HEK293 (cell line): ENCODE data around the gene TTLL4.

Source experiments
- GFI1B ChIP-seq: fragments of 450-650 bp; formaldehyde crosslinking; IDR thresholded peaks from 2 replicates; pipeline ENCODE4 v1.5.1; 2016; ENCODE audit warnings: missing biosample characterization, missing genetic modification characterization
- HOXC10 ChIP-seq: sonication (generic); formaldehyde crosslinking; IDR thresholded peaks from 2 replicates; pipeline ENCODE4 v1.8.1; 2023; ENCODE audit warnings: mild to moderate bottlenecking, missing genetic modification reagents
- KLF8 ChIP-seq: fragments of 450-650 bp; formaldehyde crosslinking; IDR thresholded peaks from 2 replicates; pipeline ENCODE4 v1.5.1; 2016; ENCODE audit warnings: missing biosample characterization, missing genetic modification characterization
- OVOL3 ChIP-seq: fragments of 450-650 bp; formaldehyde crosslinking; IDR thresholded peaks from 2 replicates; pipeline ENCODE4 v1.5.1; 2016; ENCODE audit warnings: missing biosample characterization, missing genetic modification characterization
- WT1 ChIP-seq: fragments of 450-650 bp; formaldehyde crosslinking; IDR thresholded peaks from 2 replicates; pipeline ENCODE4 v1.5.1; 2016; ENCODE audit warnings: missing biosample characterization, missing genetic modification characterization
- ZBTB44 ChIP-seq: fragments of 450-650 bp; IDR thresholded peaks from 2 replicates; pipeline ENCODE4 v1.5.1; 2018; ENCODE audit warnings: missing biosample characterization, mild to moderate bottlenecking, missing genetic modification characterization
- ZNF18 ChIP-seq: fragments of 450-650 bp; formaldehyde crosslinking; IDR thresholded peaks from 2 replicates; pipeline ENCODE4 v1.5.1; 2016; ENCODE audit warnings: missing biosample characterization, missing genetic modification characterization
- ZNF184 ChIP-seq: fragments of 450-650 bp; IDR thresholded peaks from 2 replicates; pipeline ENCODE4 v1.5.1; 2018; ENCODE audit warnings: missing biosample characterization, mild to moderate bottlenecking, missing genetic modification characterization
- ZNF311 ChIP-seq: fragments of 450-650 bp; formaldehyde crosslinking; IDR thresholded peaks from 2 replicates; pipeline ENCODE4 v1.5.1; 2017; ENCODE audit warnings: missing biosample characterization, missing genetic modification characterization, borderline replicate concordance
- ZNF391 ChIP-seq: fragments of 450-650 bp; formaldehyde crosslinking; IDR thresholded peaks from 2 replicates; pipeline ENCODE4 v1.5.1; 2016; ENCODE audit warnings: low read depth, missing biosample characterization, missing genetic modification characterization, borderline replicate concordance
- ZNF394 ChIP-seq: fragments of 450-650 bp; formaldehyde crosslinking; IDR thresholded peaks from 2 replicates; pipeline ENCODE4 v1.5.1; 2016; ENCODE audit warnings: missing biosample characterization, missing genetic modification characterization, mild to moderate bottlenecking, moderate library complexity, borderline replicate concordance
- ZNF404 ChIP-seq: fragments of 450-650 bp; formaldehyde crosslinking; IDR thresholded peaks from 2 replicates; pipeline ENCODE4 v1.5.1; 2017; ENCODE audit warnings: missing biosample characterization, missing genetic modification characterization
- ZNF449 ChIP-seq: fragments of 450-650 bp; formaldehyde crosslinking; IDR thresholded peaks from 2 replicates; pipeline ENCODE4 v1.5.1; 2017; ENCODE audit warnings: missing biosample characterization, mild to moderate bottlenecking, missing genetic modification characterization, moderate library complexity
- ZNF488 ChIP-seq: fragments of 450-650 bp; formaldehyde crosslinking; IDR thresholded peaks from 2 replicates; pipeline ENCODE4 v1.5.1; 2016; ENCODE audit warnings: missing biosample characterization, missing genetic modification characterization
- ZNF510 ChIP-seq: fragments of 450-650 bp; formaldehyde crosslinking; IDR thresholded peaks from 2 replicates; pipeline ENCODE4 v1.5.1; 2018; ENCODE audit warnings: mild to moderate bottlenecking, missing genetic modification characterization, missing biosample characterization; ENCODE audit not compliant: insufficient replicate concordance
- ZNF571 ChIP-seq: fragments of 450-650 bp; formaldehyde crosslinking; IDR thresholded peaks from 2 replicates; pipeline ENCODE4 v1.5.0; 2017; ENCODE audit warnings: missing biosample characterization, missing genetic modification characterization
- ZNF654 ChIP-seq: fragments of 450-650 bp; formaldehyde crosslinking; IDR thresholded peaks from 2 replicates; pipeline ENCODE4 v1.5.1; 2016; ENCODE audit warnings: low read depth, missing biosample characterization, missing genetic modification characterization
- ZNF704 ChIP-seq: fragments of 450-650 bp; formaldehyde crosslinking; IDR thresholded peaks from 2 replicates; pipeline ENCODE4 v1.5.1; 2016; ENCODE audit warnings: missing biosample characterization, missing genetic modification characterization
- ZNF837 ChIP-seq: fragments of 450-650 bp; formaldehyde crosslinking; IDR thresholded peaks from 2 replicates; pipeline ENCODE4 v1.5.1; 2016; ENCODE audit warnings: missing biosample characterization, missing genetic modification characterization
- ZSCAN30 ChIP-seq: fragments of 450-650 bp; IDR thresholded peaks from 2 replicates; pipeline ENCODE4 v1.5.1; 2018; ENCODE audit warnings: missing biosample characterization, mild to moderate bottlenecking, missing genetic modification characterization, moderate library complexity

TTLL4 gene

GRCh38 chr2:218671654-218672566 is 38.7 kb upstream of the TTLL4 start, which contains the start of the genes RNF25 and STK36 (continued):
- TF ChIP-seq GFI1B (tag by site-specific recombination) (no peak), ZNF510 (tag by site-specific recombination) (no peak), OVOL3 (no peak), ZNF391 (tag by site-specific recombination) (0 out of 2 replicates have a peak, but pooled peaks have one; percentile 50), HOXC10 (CRISPR knock-in tag) (no peak), ZNF311 (no peak), WT1 (no peak), ZNF394 (tag by site-specific recombination) (0 out of 2 replicates have a peak, but pooled peaks have one; percentile 12), ZSCAN30 (tag by site-specific recombination) (no peak), ZNF18 (tag by site-specific recombination) (no peak), ZNF654 (tag by site-specific recombination) (no peak), ZNF571 (no peak), ZNF404 (tag by site-specific recombination) (no peak), ZBTB44 (tag by site-specific recombination) (no peak), ZNF837 (no peak), ZNF449 (tag by site-specific recombination) (peak; percentile 64), ZNF488 (tag by site-specific recombination) (no peak), KLF8 (tag by site-specific recombination) (peak; percentile 42; the same call in 1 of the 2 replicates), ZNF184 (no peak), ZNF704 (tag by site-specific recombination) (0 out of 2 replicates have a peak, but pooled peaks have one; percentile 17)
